Measurements from ENCODE around the gene MASTL.

GRCh38 chr10:27225642-27226257 lies 70.6 kb downstream of the MASTL start:
- no peak for TF ChIP-seq CTCF (IDR thresholded peaks at IDR 0.05)
- no peak for TF ChIP-seq POLR2A (IDR thresholded peaks at IDR 0.05)

All from testis (tissue), 2 donors.